PC-3 (cell line): ENCODE data around the gene NLRX1. TPM values are rescaled to one million over a fixed set of nuclear protein-coding genes. Genes with fewer than 3 reads are reported as not detected.

Source experiments
- ATAC-seq: fragments of 200-7000 bp; cut with Tn5 transposase; 2 replicates; pipeline ENCODE4 v1.9.1; 2020; ENCODE audit warnings: mild to moderate bottlenecking, moderate library complexity
- Bru-seq: library from RNA; stranded (reverse); fragments of 400-500 nt; gene quantifications from one replicate; lab custom pipeline; 2021; lab: Mats Ljungman, UMichigan
- BruChase-seq, 2 experiments: library from RNA; stranded (reverse); fragments of 400-500 nt; gene quantifications; one replicate each; lab custom pipeline; 2021; lab: Mats Ljungman, UMichigan
- BruUV-seq: library from RNA; stranded (reverse); fragments of 400-500 nt; replicated peaks from 2 replicates; lab custom pipeline; 2021; lab: Mats Ljungman, UMichigan
- CTCF ChIA-PET: fragments of 300-600 bp; sonication (Branson Sonifier 250); formaldehyde crosslinking; loops from one replicate; lab custom pipeline; 2022; ENCODE audit warnings: antibody characterized with exemption; lab: Charles Lee
- POLR2A ChIA-PET: fragments of 300-600 bp; sonication (Branson Sonifier 250); formaldehyde crosslinking; loops from one replicate; lab custom pipeline; 2022; ENCODE audit warnings: antibody characterized with exemption; ENCODE audit not compliant: unreplicated experiment; lab: Charles Lee
- DNase-seq: peaks from one replicate; pipeline ENCODE4 v3.0.0-alpha.2; 2015
- H2AFZ ChIP-seq: fragments of 300-600 bp; sonication (generic); 2 replicates; pipeline ENCODE4 v1.6.0; 2016; ENCODE audit warnings: antibody characterized with exemption, low read length
- H3F3A ChIP-seq: fragments of 300-600 bp; sonication (generic); one replicate; pipeline ENCODE4 v1.6.0; 2017; ENCODE audit warnings: antibody characterized with exemption, low read length, control low read depth, mild to moderate bottlenecking; ENCODE audit not compliant: unreplicated experiment
- H3K27ac ChIP-seq: fragments of 300-600 bp; sonication (generic); 2 replicates; pipeline ENCODE4 v1.5.1; 2016; ENCODE audit warnings: mild to moderate bottlenecking, low read length
- H3K27me3 ChIP-seq: fragments of 300-600 bp; sonication (generic); 2 replicates; pipeline ENCODE4 v1.6.1; 2016; ENCODE audit warnings: low read length, mixed read lengths
- H3K36me3 ChIP-seq: fragments of 300-600 bp; sonication (generic); 2 replicates; pipeline ENCODE4 v1.6.1; 2016; ENCODE audit warnings: low read depth, mixed run types, low read length, mixed read lengths
- H3K4me1 ChIP-seq: fragments of 300-600 bp; sonication (generic); 2 replicates; pipeline ENCODE4 v1.5.1; 2016; ENCODE audit warnings: low read length; ENCODE audit not compliant: insufficient read depth
- H3K4me2 ChIP-seq: fragments of 300-600 bp; sonication (generic); 2 replicates; pipeline ENCODE4 v1.6.0; 2016; ENCODE audit warnings: low read length
- H3K4me3 ChIP-seq: fragments of 300-600 bp; sonication (generic); 2 replicates; pipeline ENCODE4 v1.5.1; 2016; ENCODE audit warnings: mild to moderate bottlenecking, low read length, mixed read lengths
- H3K79me2 ChIP-seq: fragments of 300-600 bp; sonication (generic); 2 replicates; pipeline ENCODE4 v1.6.1; 2017; ENCODE audit warnings: low read length, mixed read lengths
- H3K9ac ChIP-seq: fragments of 300-600 bp; sonication (generic); 2 replicates; pipeline ENCODE4 v1.6.0; 2016; ENCODE audit warnings: mild to moderate bottlenecking, low read length
- H3K9me2 ChIP-seq: fragments of 300-600 bp; sonication (generic); replicated peaks from 2 replicates; pipeline ENCODE4 v1.6.1; 2016; ENCODE audit warnings: mixed run types, low read length, mixed read lengths
- H3K9me3 ChIP-seq: fragments of 300-600 bp; sonication (generic); 2 replicates; pipeline ENCODE4 v1.6.1; 2016; ENCODE audit warnings: low read length, mixed read lengths
- H4K20me1 ChIP-seq: fragments of 300-600 bp; sonication (generic); 2 replicates; pipeline ENCODE4 v1.6.1; 2016; ENCODE audit warnings: low read length, mixed read lengths
- CTCF ChIP-seq: fragments of 300-600 bp; sonication (generic); conservative IDR thresholded peaks from 2 replicates; pipeline ENCODE4 v1.5.1; 2017; ENCODE audit warnings: antibody characterized with exemption, low read depth, mild to moderate bottlenecking, low read length
- EZH2 ChIP-seq: fragments of 300-600 bp; sonication (generic); IDR thresholded peaks from one replicate; pipeline ENCODE4 v1.6.1; 2017; ENCODE audit warnings: antibody characterized with exemption, mild to moderate bottlenecking, low read length; ENCODE audit not compliant: unreplicated experiment
- EZH2phosphoT487 ChIP-seq: fragments of 300-600 bp; sonication (generic); IDR thresholded peaks from 2 replicates; pipeline ENCODE4 v1.6.1; 2018; ENCODE audit warnings: mild to moderate bottlenecking, antibody characterized with exemption, low read length, borderline replicate concordance
- intact Hi-C: fragments of 100-400 bp; cut with micrococcal nuclease; formaldehyde crosslinking; loops from 2 replicates; pipeline ENCODE4 v1.9.0; 2023
- long read RNA-seq: library from polyadenylated mRNA; unstranded; transcript quantifications from one replicate; pipeline ENCODE4 v2.0.0, GENCODE V29; 2021; ENCODE audit not compliant: unreplicated experiment
- total RNA-seq: library from RNA; depleted of rRNA; stranded (reverse); fragments of >200 nt; gene quantifications from 2 replicates; pipeline ENCODE4 v1.2.3, GENCODE V29; 2014; rRNA removed

The NLRX1 gene
- 16.8 and 17.2 TPM in 2 replicates for total RNA-seq
- Bru-seq, nascent RNA: percentile 65 among the genes with signal in this experiment
- percentile 72 among the genes with signal in this experiment for BruChase-seq, experiment 1, labeled RNA remaining after a 6-hour chase
- BruChase-seq, experiment 2, labeled RNA remaining after a 2-hour chase: percentile 61 among the genes with signal in this experiment
- long read RNA-seq, full-length matches to known transcripts: 17 of 64 reads
- long read RNA-seq, partial matches to known transcripts: 22 of 64 reads
- long read RNA-seq, other reads (novel, unspliced or antisense): 25 of 64 reads

- Histone ChIP-seq H3K79me2 (no peaks in the 10 kb centered on the region), H3K4me1 (peaks cover 22% of the 10 kb centered on the region), H3K9me2 (no peaks in the 10 kb centered on the region), H3K27ac (peak within 1 kb of the TSS; percentile 36), H3K4me3 (peak within 1 kb of the TSS; percentile 80), H3K27me3 (no peaks in the 10 kb centered on the region), H3K9ac (peak within 1 kb of the TSS; percentile 84), H3K4me2 (peak within 1 kb of the TSS; percentile 87), H3F3A (no peaks in the 10 kb centered on the region), H3K36me3 (no peaks in the 10 kb centered on the region), H2AFZ (peak within 1 kb of the TSS; percentile 94), H4K20me1 (no peaks in the 10 kb centered on the region), H3K9me3 (no peaks in the 10 kb centered on the region)
- CTCF ChIA-PET: interaction anchor here (0.6 to 0.9 kb wide), 5 partner anchors 17 to 147 kb away, joined by 3 to 4 read pairs (median 3); a partner anchor contains a TSS
- ATAC-seq (peak; percentile 80), DNase-seq (peak; percentile 90)
- intact Hi-C loops: loop anchor here (1.0 to 10.0 kb wide), 2 partner anchors 29 to 156 kb away; no protein-coding TSS in a partner anchor
- no TSS peak for BruUV-seq
- POLR2A ChIA-PET: interaction anchor here (0.5 to 1.1 kb wide), 3 partner anchors 28 to 953 kb away, joined by 3 to 4 read pairs (median 3); partner anchors contain the start of gene HINFP
- TF ChIP-seq CTCF (peak; percentile 90), EZH2phosphoT487 (no peak), EZH2 (no peak)
Measured at GRCh38 chr11:119168471-119169281, at the start of gene NLRX1. Gene NLRX1, plus strand, starts transcription at chr11:119168725. Its CDS starts 2,679 bp downstream, at chr11:119171404.

- DNase-seq (no peak), ATAC-seq (no peak)
- H3K4me1 ChIP-seq: peaks cover 15% of the 10 kb centered on the region
- intact Hi-C loops: no loop called here
- H3K27ac ChIP-seq: no peak overlapping the region
- ChIA-PET POLR2A (no interaction called here), CTCF (interaction anchor here (0.6 kb wide), 1 partner anchor 17 kb away, joined by 3 read pairs; no protein-coding TSS in a partner anchor)
- no peak for TF ChIP-seq EZH2
- TF ChIP-seq EZH2phosphoT487: no peak
- no peak for TF ChIP-seq CTCF
- no peaks in the 10 kb centered on the region for H3K9me2 ChIP-seq
- H4K20me1 ChIP-seq: no peaks in the 10 kb centered on the region
- no peak overlapping the region for H3K4me3 ChIP-seq
- peaks cover 13% of the 10 kb centered on the region; the same call in 1 of the 2 replicates for H3K36me3 ChIP-seq
- no peaks in the 10 kb centered on the region for H3K27me3 ChIP-seq
- no peaks in the 10 kb centered on the region for H3K9me3 ChIP-seq
- H3K79me2 ChIP-seq: peaks cover 25% of the 10 kb centered on the region
- H3K9ac ChIP-seq: no peak overlapping the region
- no peak overlapping the region for H2AFZ ChIP-seq
- BruUV-seq: no TSS peak
- no peak overlapping the region for H3K4me2 ChIP-seq
- no peaks in the 10 kb centered on the region for H3F3A ChIP-seq
Measured at GRCh38 chr11:119118946-119119345, 49.6 kb upstream of the NLRX1 start.
